Smooth muscle cell (in vitro differentiated cells): Measurements from ENCODE around the gene MACF1. TPM values are rescaled to one million over a fixed set of nuclear protein-coding genes. Genes with fewer than 3 reads are reported as not detected.
"Not testable (repeated sequence)": the region's sequence is repeated elsewhere in the genome, so short reads cannot be mapped to it uniquely, and the experiment has no call there.

Source experiments
- DNase-seq: peaks from one replicate; lab custom pipeline; 2025; ENCODE audit not compliant: unreplicated experiment; lab: John Stamatoyannopoulos, UW
- H2AFZ ChIP-seq: fragments of 200-600 bp; sonication (generic); 2 replicates; pipeline ENCODE4 v1.6.0; 2016; ENCODE audit warnings: antibody characterized with exemption, low read depth, mild to moderate bottlenecking
- H3F3A ChIP-seq: fragments of 200-600 bp; sonication (generic); 2 replicates; pipeline ENCODE4 v1.6.0; 2017; ENCODE audit warnings: antibody characterized with exemption, low read depth
- H3K27ac ChIP-seq: fragments of 200-600 bp; sonication (generic); 2 replicates; pipeline ENCODE4 v1.5.1; 2016; ENCODE audit warnings: low read depth, mild to moderate bottlenecking
- H3K27me3 ChIP-seq: fragments of 200-600 bp; sonication (generic); 2 replicates; pipeline ENCODE4 v1.6.1; 2016; ENCODE audit warnings: low read depth, mild to moderate bottlenecking
- H3K36me3 ChIP-seq: fragments of 200-600 bp; sonication (generic); 2 replicates; pipeline ENCODE4 v1.5.1; 2016; ENCODE audit warnings: low read depth
- H3K4me1 ChIP-seq: fragments of 200-600 bp; sonication (generic); 2 replicates; pipeline ENCODE4 v1.5.1; 2016; ENCODE audit warnings: low read depth
- H3K4me2 ChIP-seq: fragments of 200-600 bp; sonication (generic); 2 replicates; pipeline ENCODE4 v1.6.0; 2016; ENCODE audit warnings: mild to moderate bottlenecking
- H3K4me3 ChIP-seq: fragments of 200-600 bp; sonication (generic); 2 replicates; pipeline ENCODE4 v1.5.1; 2016; ENCODE audit warnings: mild to moderate bottlenecking
- H3K79me2 ChIP-seq: fragments of 200-600 bp; sonication (generic); 2 replicates; pipeline ENCODE4 v1.6.0; 2016; ENCODE audit warnings: low read depth, mild to moderate bottlenecking
- H3K9ac ChIP-seq: fragments of 200-600 bp; sonication (generic); 2 replicates; pipeline ENCODE4 v1.6.0; 2016; ENCODE audit warnings: low read depth
- H3K9me3 ChIP-seq: fragments of 200-600 bp; sonication (generic); replicated peaks from 2 replicates; pipeline ENCODE4 v1.5.1; 2016; ENCODE audit warnings: low read depth
- H4K20me1 ChIP-seq: fragments of 200-600 bp; sonication (generic); 2 replicates; pipeline ENCODE4 v1.6.0; 2016; ENCODE audit warnings: low read depth
- WGBS: methylation state at CpG from one replicate; pipeline ENCODE4 v1.1.7; 2016; ENCODE audit warnings: low lambda C conversion rate; 5-methylcytosine and 5-hydroxymethylcytosine counted together
- polyA plus RNA-seq: library from polyadenylated mRNA; unstranded; fragments of >200 nt; fragmentation: Nextera tagmentation; extraction: Ambion mirVana; gene quantifications from 2 replicates; pipeline ENCODE4 v1.2.1, GENCODE V29; 2016
- total RNA-seq: library from RNA; depleted of rRNA; stranded (reverse); fragments of >200 nt; gene quantifications from 2 replicates; pipeline ENCODE4 v1.2.3, GENCODE V29; 2014
- TF ChIP-seq, protein P1 (sequence below): fragments of 200-600 bp; sonication (generic); IDR thresholded peaks from 2 replicates; pipeline ENCODE4 v1.5.1; 2017; ENCODE audit warnings: borderline replicate concordance, mild to moderate bottlenecking, antibody characterized with exemption; ENCODE audit not compliant: insufficient read depth, poor library complexity, severe bottlenecking

Gene MACF1
- total and polyA plus RNA-seq, 2 experiments from 2014 or later: 36.9 to 195 TPM

DNA sequence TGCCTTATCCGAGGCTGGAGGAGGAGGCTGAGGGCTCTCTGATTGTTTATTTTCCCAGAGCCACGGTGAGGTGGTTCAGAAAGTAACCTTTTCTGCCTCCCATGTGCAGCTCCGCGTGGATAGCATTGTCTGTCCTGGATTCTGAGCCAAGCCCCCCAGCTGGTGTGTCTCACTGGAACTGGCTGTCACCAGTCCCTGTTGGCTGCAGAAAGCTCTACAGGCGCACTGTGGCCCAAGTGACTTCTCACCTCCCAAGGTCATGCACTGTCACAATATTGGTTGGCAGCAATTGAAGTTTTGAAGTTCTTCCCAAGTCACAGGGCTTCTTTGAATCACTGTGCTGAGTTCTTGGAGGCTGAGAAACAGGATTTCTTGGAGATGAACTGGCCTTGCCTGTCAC is 295.2 kb downstream of the MACF1 start:
- H3K36me3 ChIP-seq: no peaks in the 10 kb centered on the region
- H3K4me3 ChIP-seq: no peak overlapping the region
- no peak for DNase-seq
- H3K4me1 ChIP-seq: no peaks in the 10 kb centered on the region
- no peak overlapping the region for H3K4me2 ChIP-seq
- 74% methylated on average over 5 of the region's 5 CpGs for WGBS
- H3K27me3 ChIP-seq: peaks cover under 1% of the 10 kb centered on the region
- no peaks in the 10 kb centered on the region for H3K9me3 ChIP-seq
- H2AFZ ChIP-seq: no peak overlapping the region
- TF ChIP-seq, protein P1, sequence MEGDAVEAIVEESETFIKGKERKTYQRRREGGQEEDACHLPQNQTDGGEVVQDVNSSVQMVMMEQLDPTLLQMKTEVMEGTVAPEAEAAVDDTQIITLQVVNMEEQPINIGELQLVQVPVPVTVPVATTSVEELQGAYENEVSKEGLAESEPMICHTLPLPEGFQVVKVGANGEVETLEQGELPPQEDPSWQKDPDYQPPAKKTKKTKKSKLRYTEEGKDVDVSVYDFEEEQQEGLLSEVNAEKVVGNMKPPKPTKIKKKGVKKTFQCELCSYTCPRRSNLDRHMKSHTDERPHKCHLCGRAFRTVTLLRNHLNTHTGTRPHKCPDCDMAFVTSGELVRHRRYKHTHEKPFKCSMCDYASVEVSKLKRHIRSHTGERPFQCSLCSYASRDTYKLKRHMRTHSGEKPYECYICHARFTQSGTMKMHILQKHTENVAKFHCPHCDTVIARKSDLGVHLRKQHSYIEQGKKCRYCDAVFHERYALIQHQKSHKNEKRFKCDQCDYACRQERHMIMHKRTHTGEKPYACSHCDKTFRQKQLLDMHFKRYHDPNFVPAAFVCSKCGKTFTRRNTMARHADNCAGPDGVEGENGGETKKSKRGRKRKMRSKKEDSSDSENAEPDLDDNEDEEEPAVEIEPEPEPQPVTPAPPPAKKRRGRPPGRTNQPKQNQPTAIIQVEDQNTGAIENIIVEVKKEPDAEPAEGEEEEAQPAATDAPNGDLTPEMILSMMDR: no peak
- no peak overlapping the region for H3K9ac ChIP-seq
- H3F3A ChIP-seq: no peaks in the 10 kb centered on the region
- no peak overlapping the region for H3K27ac ChIP-seq
- no peaks in the 10 kb centered on the region for H4K20me1 ChIP-seq
- no peaks in the 10 kb centered on the region for H3K79me2 ChIP-seq

DNA sequence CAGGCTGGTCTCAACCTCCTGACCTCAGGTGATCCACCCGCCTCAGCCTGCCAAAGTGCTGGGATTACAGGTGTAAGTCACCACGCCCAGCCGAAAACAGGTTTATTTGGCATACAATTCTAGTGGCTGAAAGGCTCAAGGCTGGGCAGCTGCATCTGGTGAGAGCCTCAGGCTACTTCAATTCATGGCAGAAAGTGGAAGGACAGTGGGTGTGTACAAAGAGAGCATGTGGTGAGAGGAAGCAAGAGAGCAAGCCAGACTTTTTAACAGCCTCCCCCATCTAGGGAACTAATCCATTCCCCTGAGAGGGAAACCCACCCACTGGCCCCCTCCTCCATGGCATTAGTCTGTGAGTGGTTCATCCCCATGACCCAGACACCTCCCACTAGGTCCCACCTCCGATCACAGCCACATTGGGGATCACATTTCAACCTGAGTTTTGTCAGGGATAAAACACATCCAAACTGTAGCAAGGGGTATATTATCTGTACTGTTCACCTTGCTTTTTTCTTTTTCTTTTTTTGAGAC is 296.4 kb downstream of the MACF1 start:
- Histone ChIP-seq H3K79me2 (no peaks in the 10 kb centered on the region), H3K9ac (no peak overlapping the region), H3K27ac (no peak overlapping the region), H3F3A (no peaks in the 10 kb centered on the region), H4K20me1 (no peaks in the 10 kb centered on the region), H3K4me3 (no peak overlapping the region), H3K36me3 (no peaks in the 10 kb centered on the region), H3K4me1 (no peaks in the 10 kb centered on the region), H3K9me3 (no peaks in the 10 kb centered on the region), H3K4me2 (no peak overlapping the region), H2AFZ (no peak overlapping the region), H3K27me3 (no peaks in the 10 kb centered on the region)
- 90% methylated on average over 4 of the region's 4 CpGs for WGBS
- DNase-seq: no peak
- TF ChIP-seq, protein P1: no peak

DNA sequence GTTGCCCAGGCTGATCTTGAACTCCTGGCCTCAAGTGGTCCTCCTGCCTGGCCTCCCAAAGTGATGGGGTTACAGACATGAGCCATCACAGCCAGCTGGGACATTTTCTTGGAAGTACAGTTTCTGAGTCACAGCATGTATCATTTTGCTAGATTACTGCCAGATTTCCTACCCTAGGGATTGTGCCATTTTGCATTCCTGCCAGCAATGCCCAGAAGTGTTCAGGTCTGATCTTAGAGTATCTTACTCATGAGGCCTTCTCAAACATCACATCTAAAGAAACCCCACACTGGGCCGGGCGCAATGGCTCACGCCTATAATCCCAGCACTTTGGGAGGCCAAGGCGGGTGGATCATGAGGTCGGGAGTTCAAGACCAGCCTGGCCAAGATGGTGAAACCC is 297.2 kb downstream of the MACF1 start:
- no peaks in the 10 kb centered on the region for H3K79me2 ChIP-seq
- WGBS: 78% methylated on average over 5 of the region's 5 CpGs
- no peaks in the 10 kb centered on the region for H3F3A ChIP-seq
- TF ChIP-seq, protein P1: no peak
- no peak overlapping the region for H3K27ac ChIP-seq
- no peak overlapping the region for H3K9ac ChIP-seq
- no peak overlapping the region for H3K4me2 ChIP-seq
- H2AFZ ChIP-seq: no peak overlapping the region
- H3K36me3 ChIP-seq: no peaks in the 10 kb centered on the region
- H4K20me1 ChIP-seq: no peaks in the 10 kb centered on the region
- no peaks in the 10 kb centered on the region for H3K27me3 ChIP-seq
- no peaks in the 10 kb centered on the region for H3K4me1 ChIP-seq
- H3K9me3 ChIP-seq: no peaks in the 10 kb centered on the region
- H3K4me3 ChIP-seq: no peak overlapping the region
- no peak for DNase-seq

- H3K27me3 ChIP-seq, H2AFZ ChIP-seq, H3F3A ChIP-seq, H4K20me1 ChIP-seq, DNase-seq, H3K36me3 ChIP-seq, H3K9me3 ChIP-seq, H3K4me2 ChIP-seq, H3K4me1 ChIP-seq, H3K27ac ChIP-seq, H3K9ac ChIP-seq, H3K4me3 ChIP-seq, H3K79me2 ChIP-seq: not testable (repeated sequence)
- 77% methylated on average over 9 of the region's 9 CpGs for WGBS
Observed at GRCh38 chr1:39504436-39504835, 299.9 kb downstream of the MACF1 start.
